ENCODE measurements around the gene CLPSL1. TPM values are rescaled to one million over a fixed set of nuclear protein-coding genes. Genes with fewer than 3 reads are reported as not detected.
A peak's percentile ranks its signal among the peaks of the same experiment; 100 is the strongest.

The CLPSL1 gene
- total and polyA plus RNA-seq, 2 experiments from 2014 or later: not detected

GRCh38 chr6:35801148-35801547, 20.3 kb downstream of the CLPSL1 start:
- H3K4me2 ChIP-seq (ENCODE audit: unreplicated experiment): no peak overlapping the region
- no peak for DNase-seq
- no peaks in the 10 kb centered on the region for H3K36me3 ChIP-seq (ENCODE audit: low read depth)
- peaks cover 9% of the 10 kb centered on the region; the same call in 1 of the 2 replicates for H3K27me3 ChIP-seq (replicated peaks; ENCODE audit: insufficient read depth)
- in situ Hi-C loops (cut with MboI): no loop called here
- no peak for TF ChIP-seq EZH2 (IDR thresholded peaks at IDR 0.05; ENCODE audit: insufficient read depth, poor library complexity, severe bottlenecking)
- no peak for TF ChIP-seq EZH2phosphoT487 (IDR thresholded peaks at IDR 0.05; ENCODE audit: insufficient read depth, low read depth)
- H3K27ac ChIP-seq: no peak overlapping the region
- 40 to 45% methylated on average over 3 of the region's 3 CpGs for WGBS, 2 experiments (ENCODE audit: low coverage in 1 of 2, low lambda C conversion rate in 2 of 2, missing lambda C conversion rate in 2 of 2)
- H3K9me2 ChIP-seq (ENCODE audit: insufficient read depth): no peaks in the 10 kb centered on the region
- no peak overlapping the region for H3K9ac ChIP-seq
- H3F3A ChIP-seq (ENCODE audit: insufficient read depth): no peaks in the 10 kb centered on the region
- no peak overlapping the region for H2AFZ ChIP-seq
- H4K20me1 ChIP-seq (ENCODE audit: insufficient read depth): no peaks in the 10 kb centered on the region
- H3K79me2 ChIP-seq (ENCODE audit: insufficient read depth): no peaks in the 10 kb centered on the region
- H3K4me1 ChIP-seq (ENCODE audit: insufficient read depth): no peaks in the 10 kb centered on the region
- H3K4me3 ChIP-seq: no peak overlapping the region
- no peaks in the 10 kb centered on the region for H3K9me3 ChIP-seq (ENCODE audit: low read depth)

- Histone ChIP-seq H3K4me3 (no peak within 1 kb of the TSS), H3K27me3 (replicated peaks; ENCODE audit: insufficient read depth) (no peaks in the 10 kb centered on the region; the same call in 1 of the 2 replicates), H3K4me2 (ENCODE audit: unreplicated experiment) (no peak within 1 kb of the TSS), H3K9ac (no peak within 1 kb of the TSS), H4K20me1 (ENCODE audit: insufficient read depth) (no peaks in the 10 kb centered on the region), H3K27ac (no peak within 1 kb of the TSS), H3K36me3 (ENCODE audit: low read depth) (no peaks in the 10 kb centered on the region), H3F3A (ENCODE audit: insufficient read depth) (no peaks in the 10 kb centered on the region), H2AFZ (no peak within 1 kb of the TSS), H3K4me1 (ENCODE audit: insufficient read depth) (no peaks in the 10 kb centered on the region), H3K9me2 (ENCODE audit: insufficient read depth) (no peaks in the 10 kb centered on the region), H3K79me2 (ENCODE audit: insufficient read depth) (no peaks in the 10 kb centered on the region), H3K9me3 (ENCODE audit: low read depth) (no peaks in the 10 kb centered on the region)
- peak; percentile 41 for DNase-seq
- no peak for TF ChIP-seq EZH2phosphoT487 (IDR thresholded peaks at IDR 0.05; ENCODE audit: insufficient read depth, low read depth)
- 16 to 20% methylated on average over 21 to 39 of the region's 40 CpGs for WGBS, 2 experiments (ENCODE audit: low coverage in 1 of 2, low lambda C conversion rate in 2 of 2, missing lambda C conversion rate in 2 of 2)
- in situ Hi-C loops (cut with MboI): no loop called here
Measured at GRCh38 chr6:35804996-35805736, 24.3 kb downstream of the CLPSL1 start, which contains the start of gene LHFPL5. Gene LHFPL5 (plus strand): TSS chr6:35805352. CDS start chr6:35805671, 319 bp downstream.

GRCh38 chr6:35808688-35809087, 27.9 kb downstream of the CLPSL1 start:
- Histone ChIP-seq H3K36me3 (ENCODE audit: low read depth) (no peaks in the 10 kb centered on the region), H3K9me2 (ENCODE audit: insufficient read depth) (no peaks in the 10 kb centered on the region), H3K79me2 (ENCODE audit: insufficient read depth) (no peaks in the 10 kb centered on the region), H3K4me2 (ENCODE audit: unreplicated experiment) (no peak overlapping the region), H4K20me1 (ENCODE audit: insufficient read depth) (no peaks in the 10 kb centered on the region), H3K4me1 (ENCODE audit: insufficient read depth) (peaks cover 10% of the 10 kb centered on the region), H3K27me3 (replicated peaks; ENCODE audit: insufficient read depth) (no peaks in the 10 kb centered on the region), H3K27ac (no peak overlapping the region), H3K9ac (no peak overlapping the region), H3K9me3 (ENCODE audit: low read depth) (no peaks in the 10 kb centered on the region), H2AFZ (no peak overlapping the region), H3F3A (ENCODE audit: insufficient read depth) (no peaks in the 10 kb centered on the region), H3K4me3 (no peak overlapping the region)
- in situ Hi-C loops (cut with MboI): no loop called here
- DNase-seq: no peak
- WGBS, 2 experiments (ENCODE audit: low coverage in 1 of 2, low lambda C conversion rate in 2 of 2, missing lambda C conversion rate in 2 of 2): 18 to 29% methylated on average over 3 of the region's 3 CpGs
- TF ChIP-seq EZH2 (IDR thresholded peaks at IDR 0.05; ENCODE audit: insufficient read depth, poor library complexity, severe bottlenecking) (no peak), EZH2phosphoT487 (IDR thresholded peaks at IDR 0.05; ENCODE audit: insufficient read depth, low read depth) (no peak)

- Histone ChIP-seq H3K9me3 (ENCODE audit: low read depth) (no peaks in the 10 kb centered on the region), H2AFZ (no peak overlapping the region), H4K20me1 (ENCODE audit: insufficient read depth) (no peaks in the 10 kb centered on the region), H3K27ac (no peak overlapping the region), H3K79me2 (ENCODE audit: insufficient read depth) (no peaks in the 10 kb centered on the region), H3K4me1 (ENCODE audit: insufficient read depth) (peaks cover 10% of the 10 kb centered on the region), H3K9ac (no peak overlapping the region), H3F3A (ENCODE audit: insufficient read depth) (no peaks in the 10 kb centered on the region), H3K4me3 (no peak overlapping the region), H3K36me3 (ENCODE audit: low read depth) (no peaks in the 10 kb centered on the region), H3K9me2 (ENCODE audit: insufficient read depth) (no peaks in the 10 kb centered on the region), H3K27me3 (replicated peaks; ENCODE audit: insufficient read depth) (no peaks in the 10 kb centered on the region), H3K4me2 (ENCODE audit: unreplicated experiment) (no peak overlapping the region)
- 81 to 83% methylated on average over 5 of the region's 5 CpGs for WGBS, 2 experiments (ENCODE audit: low coverage in 1 of 2, low lambda C conversion rate in 2 of 2, missing lambda C conversion rate in 2 of 2)
- in situ Hi-C loops (cut with MboI): no loop called here
- DNase-seq: no peak
- no peak for TF ChIP-seq EZH2phosphoT487 (IDR thresholded peaks at IDR 0.05; ENCODE audit: insufficient read depth, low read depth)
- TF ChIP-seq EZH2 (IDR thresholded peaks at IDR 0.05; ENCODE audit: insufficient read depth, poor library complexity, severe bottlenecking): no peak
Measured at GRCh38 chr6:35809809-35810208, 29.0 kb downstream of the CLPSL1 start.
